Smooth muscle cell of the pulmonary artery (primary cell): ENCODE results near the gene HSH2D. TPM values are rescaled to one million over a fixed set of nuclear protein-coding genes. Genes with fewer than 3 reads are reported as not detected.

Source experiments
- total RNA-seq: library from RNA; depleted of rRNA; stranded (reverse); fragments of >200 nt; gene quantifications from 2 replicates; pipeline ENCODE4 v1.2.3, GENCODE V29; 2014

The HSH2D gene
- not detected in 2 replicates for total RNA-seq

GRCh38 chr19:16143399-16144215 lies at the start of gene HSH2D:
Gene HSH2D, plus strand, starts transcription at chr19:16143685. Its CDS starts 5,066 bp downstream, at chr19:16148751.

GRCh38 chr19:16111160-16111908 lies 32.2 kb upstream of the HSH2D start, which contains the start of gene RAB8A:
Gene RAB8A, plus strand, starts transcription at chr19:16111889. Its CDS starts 13 bp downstream, at chr19:16111902.

GRCh38 chr19:16185123-16185767 lies 41.8 kb downstream of the HSH2D start, which contains the start of gene FAM32A:
Gene FAM32A, plus strand, starts transcription at chr19:16185410. Its CDS starts 33 bp downstream, at chr19:16185443.

GRCh38 chr19:16197622-16198369 lies 54.3 kb downstream of the HSH2D start, which contains the start of gene AP1M1:
Gene AP1M1, plus strand, starts transcription at chr19:16197911. Its CDS starts 116 bp downstream, at chr19:16198027.

Other genes starting within 250 kb of the HSH2D start
- gene CYP4F2, start 245.6 kb upstream of the HSH2D start, total RNA-seq = not detected in 2 replicates
- gene CYP4F11, start 209.2 kb upstream of the HSH2D start, total RNA-seq = 0.03 and 0.33 TPM in 2 replicates
- not detected in 2 replicates for gene OR10H4, start 194.7 kb upstream of the HSH2D start, total RNA-seq
- 1,063 and 1,104 TPM in 2 replicates for gene TPM4, start 67.2 kb upstream of the HSH2D start, total RNA-seq
- gene RAB8A, start 31.8 kb upstream of the HSH2D start, total RNA-seq = 67.0 and 88.8 TPM in 2 replicates
- not detected in 2 replicates for gene CIB3, start 29.8 kb downstream of the HSH2D start, total RNA-seq
- gene FAM32A, start 41.7 kb downstream of the HSH2D start, total RNA-seq = 63.2 and 77.5 TPM in 2 replicates
- 104 and 106 TPM in 2 replicates for gene AP1M1, start 54.2 kb downstream of the HSH2D start, total RNA-seq
- gene KLF2, start 181.1 kb downstream of the HSH2D start, total RNA-seq = 5.1 and 11.7 TPM in 2 replicates